Neural cell (in vitro differentiated cells): ENCODE results near the gene CARS2. TPM values are rescaled to one million over a fixed set of nuclear protein-coding genes. Genes with fewer than 3 reads are reported as not detected.

Experiments used
- H2AFZ ChIP-seq: fragments of 200-600, 300-800 bp; sonication (generic), shearing (Covaris generic); 2 replicates; pipeline ENCODE4 v1.6.0; 2014; ENCODE audit warnings: low read depth, mild to moderate bottlenecking, antibody characterized with exemption, low read length, moderate library complexity
- H3F3A ChIP-seq: fragments of 200-600 bp; shearing (Covaris generic); 2 replicates; pipeline ENCODE4 v1.6.1; 2016; ENCODE audit warnings: mild to moderate bottlenecking, moderate library complexity, mixed read lengths, antibody characterized with exemption, low read length; ENCODE audit not compliant: insufficient read depth, poor library complexity, severe bottlenecking
- H3K27ac ChIP-seq: fragments of 200-600, 300-800 bp; sonication (generic), shearing (Covaris generic); 2 replicates; pipeline ENCODE4 v1.5.1; 2014; ENCODE audit warnings: mild to moderate bottlenecking, low read length, moderate library complexity
- H3K27me3 ChIP-seq: fragments of 300-800, 200-600 bp; sonication (generic), shearing (Covaris generic); 2 replicates; pipeline ENCODE4 v1.6.0; 2014; ENCODE audit warnings: mild to moderate bottlenecking, low read depth, low read length, moderate library complexity; ENCODE audit not compliant: insufficient read depth
- H3K36me3 ChIP-seq: fragments of 300-800, 200-600 bp; sonication (generic), shearing (Covaris generic); 2 replicates; pipeline ENCODE4 v1.5.1; 2014; ENCODE audit warnings: mild to moderate bottlenecking, antibody characterized with exemption, low read length, moderate library complexity; ENCODE audit not compliant: insufficient read depth
- H3K4me2 ChIP-seq: fragments of 300-800, 200-600 bp; sonication (generic), shearing (Covaris generic); 2 replicates; pipeline ENCODE4 v1.6.0; 2014; ENCODE audit warnings: mild to moderate bottlenecking, low read length
- H3K4me3 ChIP-seq: fragments of 300-800, 200-600 bp; sonication (generic), shearing (Covaris generic); 2 replicates; pipeline ENCODE4 v1.5.1; 2014; ENCODE audit warnings: mild to moderate bottlenecking, low read length, moderate library complexity
- H3K79me2 ChIP-seq: fragments of 200-600 bp; shearing (Covaris generic); replicated peaks from 2 replicates; pipeline ENCODE4 v1.6.0; 2014; ENCODE audit warnings: mild to moderate bottlenecking, low read length, moderate library complexity; ENCODE audit not compliant: insufficient read depth
- H3K9ac ChIP-seq: fragments of 300-800, 200-600 bp; sonication (generic), shearing (Covaris generic); 2 replicates; pipeline ENCODE4 v1.6.1; 2016; ENCODE audit warnings: mild to moderate bottlenecking, low read length, mixed read lengths
- H3K9me2 ChIP-seq: fragments of 200-600 bp; shearing (Covaris generic); 2 replicates; pipeline ENCODE4 v1.6.1; 2016; ENCODE audit warnings: mild to moderate bottlenecking, low read length, mixed read lengths; ENCODE audit not compliant: insufficient read depth
- H3K9me3 ChIP-seq: fragments of 200-600, 300-800 bp; sonication (generic), shearing (Covaris generic); 2 replicates; pipeline ENCODE4 v1.6.1; 2016; ENCODE audit warnings: mild to moderate bottlenecking, mixed run types, low read length, moderate library complexity, mixed read lengths
- H4K20me1 ChIP-seq: fragments of 200-600 bp; shearing (Covaris generic); 2 replicates; pipeline ENCODE4 v1.6.1; 2016; ENCODE audit warnings: mild to moderate bottlenecking, mixed run types; ENCODE audit not compliant: insufficient read depth
- CTCF ChIP-seq: fragments of 450-650 bp; IDR thresholded peaks from 2 replicates; pipeline ENCODE4 v1.5.1; 2014; ENCODE audit warnings: antibody characterized with exemption, mild to moderate bottlenecking, moderate library complexity; ENCODE audit not compliant: poor library complexity, severe bottlenecking
- EP300 ChIP-seq: fragments of 450-650 bp; conservative IDR thresholded peaks from 2 replicates; pipeline ENCODE4 v1.6.1; 2014; ENCODE audit warnings: antibody characterized with exemption, mild to moderate bottlenecking, moderate library complexity; ENCODE audit not compliant: poor library complexity, severe bottlenecking
- EZH2 ChIP-seq: fragments of 200-600, 300-800 bp; shearing (Covaris generic), sonication (generic); IDR thresholded peaks from 2 replicates; pipeline ENCODE4 v1.6.1; 2014; ENCODE audit warnings: antibody characterized with exemption, low read length, borderline replicate concordance, mild to moderate bottlenecking; ENCODE audit not compliant: insufficient read depth, poor library complexity, severe bottlenecking
- MXI1 ChIP-seq: fragments of 450-650 bp; conservative IDR thresholded peaks from 2 replicates; pipeline ENCODE4 v1.6.1; 2014; ENCODE audit warnings: antibody characterized with exemption, mild to moderate bottlenecking; ENCODE audit not compliant: poor library complexity, severe bottlenecking
- POLR2AphosphoS5 ChIP-seq: IDR thresholded peaks from 2 replicates; pipeline ENCODE4 v1.6.1; 2012
- RAD21 ChIP-seq: fragments of 450-650 bp; conservative IDR thresholded peaks from 2 replicates; pipeline ENCODE4 v1.6.1; 2014; ENCODE audit warnings: antibody characterized with exemption, mild to moderate bottlenecking, moderate library complexity
- REST ChIP-seq: IDR thresholded peaks from 2 replicates; pipeline ENCODE4 v1.6.1; 2012; ENCODE audit warnings: borderline replicate concordance
- SMC3 ChIP-seq: fragments of 450-650 bp; conservative IDR thresholded peaks from 2 replicates; pipeline ENCODE4 v1.6.1; 2014; ENCODE audit warnings: antibody characterized with exemption, mild to moderate bottlenecking, moderate library complexity; ENCODE audit not compliant: poor library complexity
- TAF1 ChIP-seq: IDR thresholded peaks from 2 replicates; pipeline ENCODE4 v1.6.1; 2012; ENCODE audit warnings: low read depth
- polyA plus RNA-seq: library from polyadenylated mRNA; depleted of rRNA; stranded (reverse); fragments of >200 nt; gene quantifications from 2 replicates; pipeline ENCODE4 v1.2.3, GENCODE V29; 2014

Gene CARS2
- polyA plus RNA-seq, 1 donor from 2014 or later: 92.2 TPM

DNA sequence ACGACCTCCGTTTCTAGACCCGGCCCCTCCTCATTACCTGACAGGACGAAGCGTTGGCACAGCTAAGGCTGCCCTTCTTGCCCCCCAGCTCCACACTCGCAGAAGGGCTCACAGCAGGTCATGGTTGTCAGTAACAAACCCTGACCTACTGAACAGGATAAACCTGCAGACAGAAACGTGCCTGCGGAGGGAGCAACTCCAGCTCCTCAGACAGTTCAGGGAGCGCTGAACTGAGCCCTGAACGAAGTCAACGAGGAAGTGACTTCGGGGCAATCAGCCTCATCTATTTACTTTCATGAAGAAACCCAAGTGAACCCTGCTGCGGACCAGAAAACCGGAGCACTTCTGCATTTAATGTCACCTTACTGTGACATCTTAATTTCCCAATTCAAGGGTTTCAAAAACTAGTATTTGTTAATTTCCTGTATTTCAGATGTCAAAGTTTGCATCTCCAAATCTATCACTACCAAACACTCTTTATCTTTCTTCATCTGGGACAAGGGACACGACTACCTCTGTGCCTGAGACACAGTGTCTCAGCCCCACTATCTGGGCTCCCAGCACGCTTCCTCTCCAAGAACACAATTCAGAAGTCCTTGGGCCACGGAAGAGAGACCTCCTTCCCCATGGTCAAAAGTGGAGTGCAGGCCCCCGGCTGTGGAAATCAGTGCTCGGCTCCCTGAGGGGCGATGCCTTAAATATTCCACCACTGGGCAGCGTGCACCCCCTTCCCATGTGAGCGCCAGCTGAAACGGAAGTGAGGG is 40.2 kb downstream of the CARS2 start (continued):
- TF ChIP-seq MXI1 (no peak), EP300 (no peak), SMC3 (no peak)

GRCh38 chr13:110664673-110665072 is 41.2 kb downstream of the CARS2 start:
- no peaks in the 10 kb centered on the region for H3K79me2 ChIP-seq
- TF ChIP-seq MXI1: no peak
- no peak for TF ChIP-seq EP300
- TF ChIP-seq POLR2AphosphoS5: no peak
- TF ChIP-seq SMC3: no peak
- TF ChIP-seq CTCF: no peak
- TF ChIP-seq REST: no peak
- no peak for TF ChIP-seq RAD21
- no peak for TF ChIP-seq EZH2
- no peak for TF ChIP-seq TAF1
- H3K4me2 ChIP-seq: no peak overlapping the region
- H3K36me3 ChIP-seq: peaks cover 16% of the 10 kb centered on the region
- H3K27me3 ChIP-seq: no peaks in the 10 kb centered on the region
- H4K20me1 ChIP-seq: no peaks in the 10 kb centered on the region
- H3K9me2 ChIP-seq: no peaks in the 10 kb centered on the region
- H3K27ac ChIP-seq: no peak overlapping the region
- no peak overlapping the region for H3K9ac ChIP-seq
- H3F3A ChIP-seq: no peaks in the 10 kb centered on the region
- no peak overlapping the region for H2AFZ ChIP-seq
- H3K4me3 ChIP-seq: no peak overlapping the region
- no peaks in the 10 kb centered on the region for H3K9me3 ChIP-seq

DNA sequence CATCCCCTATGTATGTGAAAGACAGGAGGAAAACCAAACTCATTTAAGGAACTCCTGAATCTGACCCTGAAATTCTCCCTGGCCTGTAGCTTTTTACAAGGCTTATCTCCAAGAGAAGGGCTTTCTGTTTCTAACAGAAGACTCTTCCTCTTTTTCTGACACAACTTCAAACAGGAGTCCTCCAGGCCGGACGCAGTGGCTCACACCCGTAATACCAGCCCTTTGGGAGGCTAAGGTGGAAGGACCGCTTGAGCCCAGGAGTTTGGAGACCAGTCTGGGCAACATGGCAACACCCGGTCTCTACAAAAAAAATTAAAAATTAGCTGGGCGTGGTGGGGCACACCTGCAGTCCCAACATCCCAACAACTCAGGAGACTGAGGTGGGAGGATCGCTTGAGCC is 41.9 kb downstream of the CARS2 start:
- no peaks in the 10 kb centered on the region for H4K20me1 ChIP-seq
- TF ChIP-seq EP300 (no peak), REST (no peak), CTCF (no peak), EZH2 (no peak), POLR2AphosphoS5 (no peak), TAF1 (no peak), SMC3 (no peak), RAD21 (no peak), MXI1 (no peak)
- H3K9me2 ChIP-seq: no peaks in the 10 kb centered on the region
- peaks cover 22% of the 10 kb centered on the region for H3K36me3 ChIP-seq
- H3K27me3 ChIP-seq: no peaks in the 10 kb centered on the region
- no peaks in the 10 kb centered on the region for H3F3A ChIP-seq
- no peak overlapping the region for H2AFZ ChIP-seq
- H3K9me3 ChIP-seq: peaks cover 4% of the 10 kb centered on the region
- no peak overlapping the region for H3K4me3 ChIP-seq
- H3K4me2 ChIP-seq: no peak overlapping the region
- H3K79me2 ChIP-seq: no peaks in the 10 kb centered on the region
- H3K9ac ChIP-seq: no peak overlapping the region
- H3K27ac ChIP-seq: no peak overlapping the region
